ENCODE measurements around the gene NAXE.
A peak's percentile ranks its signal among the peaks of the same experiment; 100 is the strongest.

Gene NAXE

DNA sequence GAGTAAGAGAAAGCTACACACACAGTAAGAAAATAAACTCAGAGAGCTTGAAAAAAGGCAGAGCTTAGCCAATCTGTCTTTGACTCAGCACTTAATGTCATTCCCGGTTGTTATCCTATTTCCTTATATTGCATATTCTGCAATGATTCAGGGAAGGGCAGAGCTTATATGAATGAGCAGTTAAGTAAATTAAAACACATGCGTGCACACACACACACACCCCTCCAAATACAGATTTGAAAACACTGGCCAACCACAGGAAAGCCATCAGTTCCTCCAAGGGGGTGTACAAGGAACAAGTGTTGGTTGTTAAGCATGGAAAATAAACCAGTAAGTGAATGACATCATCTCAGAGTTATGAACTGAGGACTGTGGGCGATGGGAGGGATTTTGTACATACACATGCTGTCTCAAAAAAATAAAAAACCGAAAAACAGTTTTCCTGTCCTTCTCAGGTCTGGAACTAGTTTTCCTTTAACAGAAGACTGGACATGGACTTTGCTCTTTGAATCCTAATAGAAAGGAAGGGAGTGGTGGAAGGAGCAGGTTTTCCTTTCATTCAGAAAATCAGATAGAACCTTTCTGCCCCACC is 20.2 kb upstream of the NAXE start:
- peak overlapping the region; percentile 69 for H3K4me3 ChIP-seq (ENCODE audit: low read depth, low read length)
- no peak for DNase-seq
- no peak overlapping the region for H3K27ac ChIP-seq

GRCh38 chr1:156571919-156572662 is 19.5 kb upstream of the NAXE start, which contains the start of gene IQGAP3:
TSS of gene IQGAP3 (minus strand) at chr1:156572565. CDS start at chr1:156572529, 36 bp downstream.
- peak within 1 kb of the TSS; percentile 69 for H3K4me3 ChIP-seq (ENCODE audit: low read depth, low read length)
- H3K27ac ChIP-seq = peak within 1 kb of the TSS; percentile 62
- 0 out of 2 replicates have a peak, but pooled peaks have one; percentile 7 for TF ChIP-seq CTCF (IDR thresholded peaks at IDR 0.05; ENCODE audit: low read depth, low read length)
- H3K27me3 ChIP-seq (ENCODE audit: insufficient read depth, low read depth, severe bottlenecking) = no peaks in the 10 kb centered on the region
- H3K9me3 ChIP-seq (ENCODE audit: severe bottlenecking) = no peaks in the 10 kb centered on the region
- peak; percentile 95 for DNase-seq
- peaks cover 28% of the 10 kb centered on the region for H3K36me3 ChIP-seq

More for the DNA sequence above, 20.2 kb upstream of the NAXE start:
- Histone ChIP-seq H3K9me3 (ENCODE audit: severe bottlenecking) (no peaks in the 10 kb centered on the region), H3K36me3 (peaks cover 29% of the 10 kb centered on the region), H3K27me3 (ENCODE audit: insufficient read depth, low read depth, severe bottlenecking) (no peaks in the 10 kb centered on the region)
- no peak for TF ChIP-seq CTCF (IDR thresholded peaks at IDR 0.05; ENCODE audit: low read depth, low read length)

DNA sequence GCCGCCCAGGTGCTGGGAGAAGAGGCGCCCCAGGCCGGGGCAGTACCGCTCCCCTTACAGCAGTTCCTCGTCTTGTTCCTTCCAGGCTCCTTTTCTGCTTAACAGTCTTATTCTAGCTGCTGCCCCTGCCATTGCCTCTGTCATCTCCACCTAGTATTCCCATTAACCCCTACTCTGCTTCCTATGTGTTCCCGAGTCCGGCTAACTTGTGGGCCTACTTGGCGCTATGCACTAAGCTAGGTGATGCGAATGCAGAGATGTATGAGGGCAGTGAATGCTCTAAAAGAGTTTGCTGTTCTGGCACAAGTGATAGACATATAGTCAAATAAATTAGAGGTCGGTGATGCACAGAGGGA is 18.9 kb upstream of the NAXE start:
- H3K4me3 ChIP-seq (ENCODE audit: low read depth, low read length) = peak overlapping the region; percentile 69
- H3K27ac ChIP-seq = no peak overlapping the region
- no peaks in the 10 kb centered on the region for H3K27me3 ChIP-seq (ENCODE audit: insufficient read depth, low read depth, severe bottlenecking)
- no peak for DNase-seq
- TF ChIP-seq CTCF (IDR thresholded peaks at IDR 0.05; ENCODE audit: low read depth, low read length) = no peak
- H3K9me3 ChIP-seq (ENCODE audit: severe bottlenecking) = no peaks in the 10 kb centered on the region
- peaks cover 23% of the 10 kb centered on the region for H3K36me3 ChIP-seq

DNA sequence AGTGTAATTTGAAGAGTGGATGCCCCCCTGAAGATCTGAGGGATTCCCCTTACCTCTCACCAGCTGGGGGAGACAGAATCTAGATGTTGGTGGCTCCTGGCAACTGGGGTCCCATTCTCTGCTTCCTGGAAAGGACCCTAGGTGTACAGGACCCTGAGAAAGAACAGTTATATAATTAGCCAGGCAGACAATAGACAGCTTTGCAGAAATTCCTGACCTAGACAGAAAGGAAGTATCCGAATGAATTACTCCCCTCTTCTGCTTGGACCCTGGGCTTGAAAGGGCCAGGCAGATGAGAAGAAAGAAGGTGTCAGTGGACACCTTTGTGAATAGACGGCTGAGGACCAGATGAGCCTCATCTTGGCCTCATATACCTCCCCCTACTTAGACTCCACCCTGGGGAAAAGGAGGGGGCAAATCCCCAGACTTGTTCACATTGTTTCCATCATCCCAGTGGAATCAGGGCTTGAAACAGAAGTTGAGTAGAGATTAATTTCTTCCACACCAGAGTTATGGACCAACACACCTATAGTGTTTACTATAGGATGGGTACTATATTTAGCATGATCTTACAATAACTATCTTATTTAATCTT is 17.4 kb upstream of the NAXE start:
- Histone ChIP-seq H3K36me3 (peaks cover 8% of the 10 kb centered on the region), H3K27me3 (ENCODE audit: insufficient read depth, low read depth, severe bottlenecking) (no peaks in the 10 kb centered on the region), H3K9me3 (ENCODE audit: severe bottlenecking) (no peaks in the 10 kb centered on the region), H3K4me3 (ENCODE audit: low read depth, low read length) (no peak overlapping the region), H3K27ac (no peak overlapping the region)
- DNase-seq = peak; percentile 50
- peak; percentile 16; the same call in 1 of the 2 replicates for TF ChIP-seq CTCF (IDR thresholded peaks at IDR 0.05; ENCODE audit: low read depth, low read length)

- Histone ChIP-seq H3K4me3 (ENCODE audit: low read depth, low read length) (no peak overlapping the region), H3K27ac (peak overlapping the region; percentile 65)
- no peak for DNase-seq
Observed at GRCh38 chr1:156577550-156577949, 14.0 kb upstream of the NAXE start.

More at GRCh38 chr1:156577550-156577949, 14.0 kb upstream of the NAXE start:
- Histone ChIP-seq H3K36me3 (no peaks in the 10 kb centered on the region), H3K27me3 (ENCODE audit: insufficient read depth, low read depth, severe bottlenecking) (no peaks in the 10 kb centered on the region), H3K9me3 (ENCODE audit: severe bottlenecking) (no peaks in the 10 kb centered on the region)
- TF ChIP-seq CTCF (IDR thresholded peaks at IDR 0.05; ENCODE audit: low read depth, low read length) = no peak
